ENCODE data around the gene TARM1. TPM values are rescaled to one million over a fixed set of nuclear protein-coding genes. Genes with fewer than 3 reads are reported as not detected.
"Not testable (repeated sequence)": the region's sequence is repeated elsewhere in the genome, so short reads cannot be mapped to it uniquely, and the experiment has no call there.

The TARM1 gene
- total and polyA plus RNA-seq, 9 donors: 0.14 to 0.27 (median 0.27) TPM; not detected in 6

GRCh38 chr19:54036542-54036941, 44.6 kb downstream of the TARM1 start:
- not testable (repeated sequence) for H3K27me3 ChIP-seq (ENCODE audit: control insufficient read depth, insufficient read depth, low read length); H3K4me1 ChIP-seq (ENCODE audit: control insufficient read depth, insufficient read depth, low read length)
- WGBS (ENCODE audit: insufficient coverage): 63% methylated on average over 4 of the region's 5 CpGs

GRCh38 chr19:54035215-54036178, 45.7 kb downstream of the TARM1 start:
- no CpG with 5 or more reads among the region's 4 CpGs for WGBS (ENCODE audit: insufficient coverage)

More at GRCh38 chr19:54036542-54036941, 44.6 kb downstream of the TARM1 start:
- not testable (repeated sequence) for H3K9me3 ChIP-seq (replicated peaks; ENCODE audit: control insufficient read depth, low read depth, low read length); DNase-seq; H3K4me3 ChIP-seq (ENCODE audit: low read length); H3K27ac ChIP-seq (ENCODE audit: low read length); H3K36me3 ChIP-seq (ENCODE audit: control insufficient read depth, insufficient read depth, low read length)

GRCh38 chr19:54030895-54031586, 50.1 kb downstream of the TARM1 start:
- Histone ChIP-seq H3K4me1 (ENCODE audit: control insufficient read depth, insufficient read depth, low read length) (no peaks in the 10 kb centered on the region), H3K36me3 (ENCODE audit: control insufficient read depth, insufficient read depth, low read length) (no peaks in the 10 kb centered on the region), H3K4me3 (ENCODE audit: low read length) (no peak overlapping the region), H3K9me3 (replicated peaks; ENCODE audit: control insufficient read depth, low read depth, low read length) (no peaks in the 10 kb centered on the region), H3K27ac (ENCODE audit: low read length) (no peak overlapping the region), H3K27me3 (ENCODE audit: control insufficient read depth, insufficient read depth, low read length) (peaks cover 2% of the 10 kb centered on the region)
- no peak for DNase-seq
- 51% methylated on average over 8 of the region's 13 CpGs for WGBS (ENCODE audit: insufficient coverage)

More at GRCh38 chr19:54035215-54036178, 45.7 kb downstream of the TARM1 start:
- no peak for DNase-seq
- peaks cover 2% of the 10 kb centered on the region for H3K27me3 ChIP-seq (ENCODE audit: control insufficient read depth, insufficient read depth, low read length)
- no peak overlapping the region for H3K4me3 ChIP-seq (ENCODE audit: low read length)
- no peaks in the 10 kb centered on the region for H3K9me3 ChIP-seq (replicated peaks; ENCODE audit: control insufficient read depth, low read depth, low read length)
- no peaks in the 10 kb centered on the region for H3K36me3 ChIP-seq (ENCODE audit: control insufficient read depth, insufficient read depth, low read length)
- no peaks in the 10 kb centered on the region for H3K4me1 ChIP-seq (ENCODE audit: control insufficient read depth, insufficient read depth, low read length)
- no peak overlapping the region for H3K27ac ChIP-seq (ENCODE audit: low read length)

- H3K9me3 ChIP-seq (replicated peaks; ENCODE audit: control insufficient read depth, low read depth, low read length): no peaks in the 10 kb centered on the region
- WGBS (ENCODE audit: insufficient coverage): 9% methylated on average over 6 of the region's 9 CpGs
- peaks cover 2% of the 10 kb centered on the region for H3K27me3 ChIP-seq (ENCODE audit: control insufficient read depth, insufficient read depth, low read length)
- no peak overlapping the region for H3K27ac ChIP-seq (ENCODE audit: low read length)
- no peaks in the 10 kb centered on the region for H3K4me1 ChIP-seq (ENCODE audit: control insufficient read depth, insufficient read depth, low read length)
- H3K36me3 ChIP-seq (ENCODE audit: control insufficient read depth, insufficient read depth, low read length): no peaks in the 10 kb centered on the region
- no peak overlapping the region for H3K4me3 ChIP-seq (ENCODE audit: low read length)
- DNase-seq: peak; percentile 45
Measured at GRCh38 chr19:54029930-54030490, 51.2 kb downstream of the TARM1 start.

GRCh38 chr19:54029301-54029700, 51.9 kb downstream of the TARM1 start:
- 100% methylated on average over 2 of the region's 3 CpGs for WGBS (ENCODE audit: insufficient coverage)
- H3K27me3 ChIP-seq (ENCODE audit: control insufficient read depth, insufficient read depth, low read length): peaks cover 2% of the 10 kb centered on the region
- no peak for DNase-seq

GRCh38 chr19:54026656-54027055, 54.5 kb downstream of the TARM1 start:
- Histone ChIP-seq H3K4me3 (ENCODE audit: low read length) (no peak overlapping the region), H3K4me1 (ENCODE audit: control insufficient read depth, insufficient read depth, low read length) (peaks cover 3% of the 10 kb centered on the region), H3K36me3 (ENCODE audit: control insufficient read depth, insufficient read depth, low read length) (no peaks in the 10 kb centered on the region), H3K27me3 (ENCODE audit: control insufficient read depth, insufficient read depth, low read length) (no peaks in the 10 kb centered on the region), H3K27ac (ENCODE audit: low read length) (no peak overlapping the region), H3K9me3 (replicated peaks; ENCODE audit: control insufficient read depth, low read depth, low read length) (no peaks in the 10 kb centered on the region)
- no peak for DNase-seq
- 54% methylated on average over 2 of the region's 7 CpGs for WGBS (ENCODE audit: insufficient coverage)

More at GRCh38 chr19:54029301-54029700, 51.9 kb downstream of the TARM1 start:
- Histone ChIP-seq H3K9me3 (replicated peaks; ENCODE audit: control insufficient read depth, low read depth, low read length) (no peaks in the 10 kb centered on the region), H3K4me3 (ENCODE audit: low read length) (no peak overlapping the region), H3K36me3 (ENCODE audit: control insufficient read depth, insufficient read depth, low read length) (no peaks in the 10 kb centered on the region), H3K27ac (ENCODE audit: low read length) (no peak overlapping the region), H3K4me1 (ENCODE audit: control insufficient read depth, insufficient read depth, low read length) (no peaks in the 10 kb centered on the region)

GRCh38 chr19:54024660-54025059, 56.5 kb downstream of the TARM1 start:
- Histone ChIP-seq H3K4me1 (ENCODE audit: control insufficient read depth, insufficient read depth, low read length) (peaks cover 3% of the 10 kb centered on the region), H3K27me3 (ENCODE audit: control insufficient read depth, insufficient read depth, low read length) (no peaks in the 10 kb centered on the region), H3K36me3 (ENCODE audit: control insufficient read depth, insufficient read depth, low read length) (no peaks in the 10 kb centered on the region), H3K4me3 (ENCODE audit: low read length) (no peak overlapping the region), H3K27ac (ENCODE audit: low read length) (no peak overlapping the region), H3K9me3 (replicated peaks; ENCODE audit: control insufficient read depth, low read depth, low read length) (no peaks in the 10 kb centered on the region)
- WGBS (ENCODE audit: insufficient coverage): 83% methylated on average over 8 of the region's 9 CpGs
- no peak for DNase-seq

- Histone ChIP-seq H3K4me1 (ENCODE audit: control insufficient read depth, insufficient read depth, low read length) (peaks cover 3% of the 10 kb centered on the region), H3K4me3 (ENCODE audit: low read length) (no peak overlapping the region)
- no CpG with 5 or more reads among the region's 3 CpGs for WGBS (ENCODE audit: insufficient coverage)
Measured at GRCh38 chr19:54023191-54023590, 58.0 kb downstream of the TARM1 start.

GRCh38 chr19:54021932-54022331, 59.2 kb downstream of the TARM1 start:
- Histone ChIP-seq H3K4me3 (ENCODE audit: low read length) (no peak overlapping the region), H3K27ac (ENCODE audit: low read length) (no peak overlapping the region), H3K9me3 (replicated peaks; ENCODE audit: control insufficient read depth, low read depth, low read length) (no peaks in the 10 kb centered on the region), H3K27me3 (ENCODE audit: control insufficient read depth, insufficient read depth, low read length) (no peaks in the 10 kb centered on the region), H3K36me3 (ENCODE audit: control insufficient read depth, insufficient read depth, low read length) (no peaks in the 10 kb centered on the region), H3K4me1 (ENCODE audit: control insufficient read depth, insufficient read depth, low read length) (peaks cover 3% of the 10 kb centered on the region)
- 92% methylated on average over 11 of the region's 13 CpGs for WGBS (ENCODE audit: insufficient coverage)
- no peak for DNase-seq

More at GRCh38 chr19:54023191-54023590, 58.0 kb downstream of the TARM1 start:
- no peaks in the 10 kb centered on the region for H3K36me3 ChIP-seq (ENCODE audit: control insufficient read depth, insufficient read depth, low read length)
- no peak for DNase-seq
- no peaks in the 10 kb centered on the region for H3K9me3 ChIP-seq (replicated peaks; ENCODE audit: control insufficient read depth, low read depth, low read length)
- no peaks in the 10 kb centered on the region for H3K27me3 ChIP-seq (ENCODE audit: control insufficient read depth, insufficient read depth, low read length)
- H3K27ac ChIP-seq (ENCODE audit: low read length): no peak overlapping the region

GRCh38 chr19:54021363-54021762, 59.8 kb downstream of the TARM1 start:
- no peak overlapping the region for H3K27ac ChIP-seq (ENCODE audit: low read length)
- no peaks in the 10 kb centered on the region for H3K9me3 ChIP-seq (replicated peaks; ENCODE audit: control insufficient read depth, low read depth, low read length)
- H3K4me3 ChIP-seq (ENCODE audit: low read length): no peak overlapping the region
- 92% methylated on average over 8 of the region's 8 CpGs for WGBS (ENCODE audit: insufficient coverage)
- H3K4me1 ChIP-seq (ENCODE audit: control insufficient read depth, insufficient read depth, low read length): peaks cover 3% of the 10 kb centered on the region
- H3K36me3 ChIP-seq (ENCODE audit: control insufficient read depth, insufficient read depth, low read length): no peaks in the 10 kb centered on the region
- no peaks in the 10 kb centered on the region for H3K27me3 ChIP-seq (ENCODE audit: control insufficient read depth, insufficient read depth, low read length)
- DNase-seq: no peak

Data from muscle of leg (tissue), 11 donors.